Esophagus squamous epithelium (tissue), 5 donors: ENCODE data around the gene GALR1. TPM values are rescaled to one million over a fixed set of nuclear protein-coding genes. Genes with fewer than 3 reads are reported as not detected.

Experiments used
- DNase-seq: peaks from one replicate; lab custom pipeline; 2025; lab: John Stamatoyannopoulos, UW
- H3K27ac ChIP-seq, 4 donors: fragments of 200-600 bp; sonication (generic); one replicate each; pipeline ENCODE4 v1.5.1; 2016 to 2019; ENCODE audit warnings: mild to moderate bottlenecking in 1 of 4
- H3K27me3 ChIP-seq, 4 donors: fragments of 200-600 bp; sonication (generic); 1 replicate in 3 of 4; 2 replicates in 1 of 4; pipeline versions ENCODE4 v1.5.1 to v1.6.0; 2017 to 2021; ENCODE audit warnings: antibody characterized with exemption in 1 of 4
- H3K36me3 ChIP-seq, 3 donors: fragments of 200-600 bp; sonication (generic); one replicate each; pipeline ENCODE4 v1.5.1; 2016 to 2019
- H3K4me1 ChIP-seq, 3 donors: fragments of 200-600 bp; sonication (generic); one replicate each; pipeline ENCODE4 v1.5.1; 2017 to 2019
- H3K4me3 ChIP-seq, 4 donors: fragments of 200-600 bp; sonication (generic); 1 replicate in 3 of 4; 2 replicates in 1 of 4; pipeline ENCODE4 v1.5.1; 2016 to 2019; ENCODE audit warnings: mild to moderate bottlenecking in 2 of 4, moderate library complexity in 1 of 4
- H3K9me3 ChIP-seq, 3 donors: fragments of 200-600 bp; sonication (generic); one replicate each; pipeline ENCODE4 v1.5.1; 2016 to 2019
- POLR2A ChIP-seq, 4 donors: fragments of 450-650 bp; IDR thresholded peaks; one replicate each; pipeline ENCODE4 v1.6.1; 2017; ENCODE audit warnings: antibody characterized with exemption in 4 of 4, mild to moderate bottlenecking in 4 of 4, moderate library complexity in 3 of 4
- WGBS, 2 donors: methylation state at CpG; one replicate each; pipeline ENCODE4 v1.1.5; 2018; 5-methylcytosine and 5-hydroxymethylcytosine counted together
- intact Hi-C: fragments of 100-400 bp; cut with DNase I; formaldehyde crosslinking; loops from one replicate; pipeline ENCODE4 v1.15.0; 2022
- total RNA-seq, 4 donors: library from RNA; depleted of rRNA; stranded (reverse); fragments of >200 nt; gene quantifications; one replicate each; pipeline ENCODE4 v1.1.0, GENCODE V29; 2016
- TF ChIP-seq, protein P1 (sequence below), 6 experiments: fragments of 450-650 bp in 4 of 6; fragments of 200-600 bp in 2 of 6; sonication (generic) in 2 of 6; IDR thresholded peaks; one replicate each; pipeline ENCODE4 v1.5.1; 2016 to 2019; ENCODE audit warnings: antibody characterized with exemption in 6 of 6, mild to moderate bottlenecking in 4 of 6, moderate library complexity in 4 of 6
- donor health status: DM: yes; HTN: yes; CAD: no.

GALR1 gene
- total RNA-seq, 4 donors from 2014 or later = 0.04 TPM; not detected in 3

DNA sequence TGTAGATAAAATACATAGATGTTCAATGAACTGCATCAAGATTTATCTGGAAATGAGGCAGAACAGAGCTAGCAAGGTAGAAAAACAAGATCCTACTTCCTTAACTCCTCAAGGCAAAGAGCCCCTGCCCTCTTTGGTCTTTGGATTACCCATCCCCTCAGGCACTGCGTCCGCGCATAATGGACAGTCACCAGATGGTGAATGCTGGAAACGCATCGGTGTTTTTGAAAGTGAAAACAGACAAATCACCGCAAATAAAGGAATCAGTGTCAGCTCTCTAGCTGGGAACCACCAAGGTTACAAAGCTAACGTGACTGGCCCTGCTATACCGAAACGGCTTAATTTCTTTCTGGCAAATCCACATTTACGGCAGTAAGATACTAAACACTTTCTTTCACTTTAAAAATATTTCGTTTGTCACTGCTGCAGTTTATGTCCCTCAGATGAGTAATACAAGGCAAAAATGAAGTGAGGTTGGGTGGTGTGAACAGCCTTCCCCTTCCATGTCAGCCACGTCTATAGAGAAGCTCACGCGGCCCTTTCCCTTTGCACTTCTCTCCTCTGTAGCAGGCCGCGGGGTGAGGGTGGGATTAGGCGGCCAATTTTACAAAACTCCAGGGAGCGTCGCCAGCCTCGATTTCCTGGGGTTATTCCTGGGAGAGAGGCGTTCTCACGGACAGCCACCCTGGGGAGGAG lies 627 bp upstream of the GALR1 start:
- H3K27ac ChIP-seq = no peak overlapping the region
- no peaks in the 10 kb centered on the region for H3K36me3 ChIP-seq
- intact Hi-C loops = no loop called here
- DNase-seq = no peak
- 3 to 15% methylated on average over 12 to 20 of the region's 22 CpGs for WGBS, 2 donors
- TF ChIP-seq, protein P1, sequence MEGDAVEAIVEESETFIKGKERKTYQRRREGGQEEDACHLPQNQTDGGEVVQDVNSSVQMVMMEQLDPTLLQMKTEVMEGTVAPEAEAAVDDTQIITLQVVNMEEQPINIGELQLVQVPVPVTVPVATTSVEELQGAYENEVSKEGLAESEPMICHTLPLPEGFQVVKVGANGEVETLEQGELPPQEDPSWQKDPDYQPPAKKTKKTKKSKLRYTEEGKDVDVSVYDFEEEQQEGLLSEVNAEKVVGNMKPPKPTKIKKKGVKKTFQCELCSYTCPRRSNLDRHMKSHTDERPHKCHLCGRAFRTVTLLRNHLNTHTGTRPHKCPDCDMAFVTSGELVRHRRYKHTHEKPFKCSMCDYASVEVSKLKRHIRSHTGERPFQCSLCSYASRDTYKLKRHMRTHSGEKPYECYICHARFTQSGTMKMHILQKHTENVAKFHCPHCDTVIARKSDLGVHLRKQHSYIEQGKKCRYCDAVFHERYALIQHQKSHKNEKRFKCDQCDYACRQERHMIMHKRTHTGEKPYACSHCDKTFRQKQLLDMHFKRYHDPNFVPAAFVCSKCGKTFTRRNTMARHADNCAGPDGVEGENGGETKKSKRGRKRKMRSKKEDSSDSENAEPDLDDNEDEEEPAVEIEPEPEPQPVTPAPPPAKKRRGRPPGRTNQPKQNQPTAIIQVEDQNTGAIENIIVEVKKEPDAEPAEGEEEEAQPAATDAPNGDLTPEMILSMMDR (IDR thresholded peaks at IDR 0.05) = no peak
- TF ChIP-seq POLR2A (IDR thresholded peaks at IDR 0.05) = no peak
- H3K9me3 ChIP-seq = peaks cover 0 to 9% (median 0%) of the 10 kb centered on the region in 3 donors
- peaks cover 5 to 29% (median 15%) of the 10 kb centered on the region in 3 donors for H3K4me1 ChIP-seq
- H3K27me3 ChIP-seq = peaks cover 9 to 79% (median 24%) of the 10 kb centered on the region in 4 donors
- peak overlapping the region in 3 of 4 donors; percentile 23 to 54 (median 29) for H3K4me3 ChIP-seq

DNA sequence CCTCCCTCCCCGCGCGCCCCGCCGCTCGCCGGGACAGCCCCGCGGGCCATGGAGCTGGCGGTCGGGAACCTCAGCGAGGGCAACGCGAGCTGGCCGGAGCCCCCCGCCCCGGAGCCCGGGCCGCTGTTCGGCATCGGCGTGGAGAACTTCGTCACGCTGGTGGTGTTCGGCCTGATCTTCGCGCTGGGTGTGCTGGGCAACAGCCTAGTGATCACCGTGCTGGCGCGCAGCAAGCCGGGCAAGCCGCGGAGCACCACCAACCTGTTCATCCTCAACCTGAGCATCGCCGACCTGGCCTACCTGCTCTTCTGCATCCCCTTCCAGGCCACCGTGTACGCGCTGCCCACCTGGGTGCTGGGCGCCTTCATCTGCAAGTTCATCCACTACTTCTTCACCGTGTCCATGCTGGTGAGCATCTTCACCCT lies 865 bp downstream of the GALR1 start:
- no peak for DNase-seq
- WGBS, 2 donors = 10 to 27% methylated on average over 12 of the region's 40 CpGs
- H3K27ac ChIP-seq = no peak overlapping the region
- intact Hi-C loops = no loop called here
- peak overlapping the region in 2 of 4 donors; percentile 29 to 54 for H3K4me3 ChIP-seq
- peaks cover 0 to 9% (median 0%) of the 10 kb centered on the region in 3 donors for H3K9me3 ChIP-seq
- no peak for TF ChIP-seq POLR2A (IDR thresholded peaks at IDR 0.05)
- TF ChIP-seq, protein P1 (IDR thresholded peaks at IDR 0.05) = no peak
- H3K36me3 ChIP-seq = no peaks in the 10 kb centered on the region
- peaks cover 9 to 77% (median 24%) of the 10 kb centered on the region in 4 donors for H3K27me3 ChIP-seq
- peaks cover 5 to 29% (median 15%) of the 10 kb centered on the region in 3 donors for H3K4me1 ChIP-seq

DNA sequence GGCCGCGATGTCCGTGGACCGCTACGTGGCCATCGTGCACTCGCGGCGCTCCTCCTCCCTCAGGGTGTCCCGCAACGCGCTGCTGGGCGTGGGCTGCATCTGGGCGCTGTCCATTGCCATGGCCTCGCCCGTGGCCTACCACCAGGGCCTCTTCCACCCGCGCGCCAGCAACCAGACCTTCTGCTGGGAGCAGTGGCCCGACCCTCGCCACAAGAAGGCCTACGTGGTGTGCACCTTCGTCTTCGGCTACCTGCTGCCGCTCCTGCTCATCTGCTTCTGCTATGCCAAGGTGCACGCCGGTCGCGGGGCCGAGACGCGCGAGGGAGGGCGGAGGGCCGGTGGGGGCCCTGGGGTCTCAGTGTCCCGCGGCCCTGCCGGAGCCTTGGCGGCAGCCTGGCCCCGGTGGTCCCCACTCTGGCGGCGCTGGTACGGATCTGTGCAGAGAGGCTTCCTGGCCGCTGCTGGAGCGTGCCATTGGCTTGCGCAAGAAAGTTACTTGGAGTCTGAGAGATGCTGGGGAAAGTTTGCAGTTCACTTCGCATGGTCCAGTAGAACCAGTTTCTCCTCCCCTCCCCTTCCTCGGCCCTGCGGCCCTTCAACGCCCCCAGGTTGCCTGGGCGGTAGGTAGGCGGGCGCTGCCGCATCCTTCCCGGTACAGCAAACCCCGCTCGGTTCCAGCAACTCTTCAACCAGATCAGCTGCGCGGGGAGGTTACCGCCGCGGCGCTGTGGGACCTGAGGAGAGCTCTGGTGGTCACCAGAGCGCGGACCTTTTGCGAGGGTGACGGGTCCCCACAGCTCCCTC lies 1.5 kb downstream of the GALR1 start:
- peak overlapping the region in 1 of 4 donors; percentile 54 for H3K4me3 ChIP-seq
- TF ChIP-seq, protein P1 (IDR thresholded peaks at IDR 0.05) = no peak
- TF ChIP-seq POLR2A (IDR thresholded peaks at IDR 0.05) = no peak
- H3K9me3 ChIP-seq = peaks cover 0 to 9% (median 0%) of the 10 kb centered on the region in 3 donors
- intact Hi-C loops = no loop called here
- no peak for DNase-seq
- H3K27ac ChIP-seq = no peak overlapping the region
- peaks cover 9 to 79% (median 24%) of the 10 kb centered on the region in 4 donors for H3K27me3 ChIP-seq
- no peaks in the 10 kb centered on the region for H3K36me3 ChIP-seq
- WGBS, 2 donors = 1% methylated on average over 22 of the region's 67 CpGs; no CpG with 5 or more reads in 1 of the 2 donors
- peaks cover 5 to 29% (median 15%) of the 10 kb centered on the region in 3 donors for H3K4me1 ChIP-seq

DNA sequence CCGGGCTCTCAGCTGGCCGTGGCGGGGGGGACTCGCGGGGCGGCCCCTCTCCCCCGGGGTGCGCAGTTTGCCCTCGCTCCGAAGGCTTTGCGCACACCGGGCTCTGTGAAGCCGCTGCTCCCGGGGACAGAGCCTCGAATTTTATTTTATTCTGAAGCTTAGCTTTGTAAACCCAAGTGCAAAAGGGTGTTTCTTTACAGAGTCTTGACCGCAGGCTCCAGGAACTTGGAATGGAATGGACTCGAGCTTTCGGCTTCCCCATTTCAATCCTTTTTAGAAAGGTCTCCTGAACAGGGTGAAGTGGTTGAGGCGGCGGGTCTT lies 2.0 kb downstream of the GALR1 start:
- intact Hi-C loops = no loop called here
- no peak overlapping the region for H3K4me3 ChIP-seq
- no peak overlapping the region for H3K27ac ChIP-seq
- TF ChIP-seq, protein P1 (IDR thresholded peaks at IDR 0.05) = no peak
- TF ChIP-seq POLR2A (IDR thresholded peaks at IDR 0.05) = no peak
- DNase-seq = no peak
- H3K9me3 ChIP-seq = peaks cover 0 to 9% (median 0%) of the 10 kb centered on the region in 3 donors
- no peaks in the 10 kb centered on the region for H3K36me3 ChIP-seq
- H3K27me3 ChIP-seq = peaks cover 9 to 75% (median 24%) of the 10 kb centered on the region in 4 donors
- H3K4me1 ChIP-seq = peaks cover 5 to 29% (median 15%) of the 10 kb centered on the region in 3 donors
- WGBS, 2 donors = 5 to 28% methylated on average over 4 to 17 of the region's 20 CpGs
